Activated CD8-positive, alpha-beta memory T cell treated with anti-CD3 and anti-CD28 coated beads, Interleukin-2, amount 50 U/mL, for 1 hour (primary cell): Measurements from ENCODE around the gene ARHGAP8.

Experiments used
- DNase-seq: peaks from one replicate; pipeline ENCODE4 v3.0.0-alpha.2; 2020; ENCODE audit errors: extremely low read depth

The ARHGAP8 gene

DNA sequence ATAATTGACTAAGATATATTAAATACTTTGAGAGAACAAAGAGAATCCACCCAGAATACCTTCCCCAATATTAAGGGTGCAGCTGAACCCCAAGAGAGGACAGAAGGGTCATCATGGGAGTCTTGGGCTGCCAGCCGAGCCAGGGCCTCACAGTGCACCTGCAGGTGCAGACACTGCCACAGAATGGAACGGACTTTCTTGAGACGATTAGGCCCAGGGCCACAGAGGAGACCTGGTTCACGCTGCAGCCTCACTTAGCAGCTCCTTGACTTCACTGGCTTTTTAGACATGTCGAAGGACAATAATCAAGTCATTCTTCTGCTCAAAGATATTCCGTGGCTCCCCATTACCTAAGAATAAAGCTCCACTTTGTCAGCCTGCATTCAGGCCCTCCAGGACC is 156.9 kb downstream of the ARHGAP8 start:
- DNase-seq = no peak
